H1 (cell line): ENCODE measurements around the gene OTUD5.

Experiments
- CBX5 ChIP-seq: fragments of 300-800, 300-1000 bp; sonication (generic); IDR thresholded peaks from 2 replicates; pipeline ENCODE4 v1.7.1; 2016; ENCODE audit warnings: antibody characterized with exemption, low read length, low read depth
- CHD2 ChIP-seq: IDR thresholded peaks from 2 replicates; pipeline ENCODE4 v1.6.1; 2012; ENCODE audit warnings: low read length, improper control_type of control experiment
- CTBP2 ChIP-seq: IDR thresholded peaks from 2 replicates; pipeline ENCODE4 v1.7.0; 2011; ENCODE audit warnings: borderline replicate concordance, mild to moderate bottlenecking, moderate library complexity, mixed read lengths, low read length; ENCODE audit not compliant: insufficient read depth, insufficient read length
- SAP30 ChIP-seq: fragments of 300-600 bp; sonication (generic); IDR thresholded peaks from 2 replicates; pipeline ENCODE4 v1.7.1; 2012; ENCODE audit warnings: low read length, moderate library complexity, mild to moderate bottlenecking, inconsistent platforms; ENCODE audit not compliant: insufficient read depth, insufficient replicate concordance
- TF ChIP-seq, protein P1 (sequence below), 3 experiments: IDR thresholded peaks; 1 replicate in 2 of 3; 2 replicates in 1 of 3; pipeline versions ENCODE4 v1.5.1 to v1.6.1; 2011; ENCODE audit warnings: low read length in 3 of 3, mild to moderate bottlenecking in 3 of 3, inconsistent platforms in 2 of 3, low read depth in 1 of 3, moderate library complexity in 1 of 3; ENCODE audit not compliant: insufficient read depth in 1 of 3; ENCODE audit errors: control extremely low read depth in 1 of 3
- TF ChIP-seq, protein P2 (sequence below): IDR thresholded peaks from 2 replicates; pipeline ENCODE4 v1.6.1; 2012; ENCODE audit warnings: inconsistent platforms
- TF ChIP-seq, protein P3 (sequence below): fragments of 300-600 bp; sonication (generic); IDR thresholded peaks from 2 replicates; pipeline ENCODE4 v1.7.1; 2012; ENCODE audit warnings: low read length, moderate library complexity, mild to moderate bottlenecking, inconsistent platforms; ENCODE audit not compliant: insufficient replicate concordance

DNA sequence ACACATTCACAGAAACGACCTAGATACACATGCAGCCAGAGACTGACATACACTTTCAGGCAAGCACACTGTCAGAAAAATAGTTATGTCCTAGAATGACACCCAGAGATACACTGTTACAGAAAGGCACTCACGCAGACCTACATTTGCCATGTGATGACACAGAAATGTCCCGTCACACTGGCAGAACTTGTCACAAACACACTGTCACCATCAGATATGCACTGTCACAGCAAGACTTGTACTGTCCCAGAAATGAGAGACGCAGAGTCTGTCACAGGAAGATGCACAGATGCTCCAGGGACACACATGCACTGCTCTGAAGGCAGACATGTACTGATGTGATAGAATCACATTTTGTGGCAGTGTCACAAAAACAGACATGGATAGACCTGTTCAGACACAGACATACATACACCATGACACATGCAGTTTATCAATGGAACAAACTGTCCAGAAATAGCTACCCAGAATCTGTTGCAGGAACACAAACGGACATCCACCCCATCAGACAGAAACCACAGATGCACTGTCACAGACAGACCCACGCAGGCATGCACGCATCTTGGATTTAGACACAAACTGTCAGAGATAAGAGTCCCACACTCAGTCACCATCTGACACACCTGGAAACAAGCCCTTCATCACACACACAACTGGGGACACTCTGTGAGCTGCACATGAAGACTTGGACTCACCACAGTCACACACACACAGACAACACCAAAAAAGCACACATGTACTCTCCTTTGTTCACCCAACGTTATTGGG, 37.3 kb downstream of the OTUD5 start:
- TF ChIP-seq CBX5 (no peak), CTBP2 (no peak), SAP30 (no peak), CHD2 (no peak)
- TF ChIP-seq, protein P1, sequence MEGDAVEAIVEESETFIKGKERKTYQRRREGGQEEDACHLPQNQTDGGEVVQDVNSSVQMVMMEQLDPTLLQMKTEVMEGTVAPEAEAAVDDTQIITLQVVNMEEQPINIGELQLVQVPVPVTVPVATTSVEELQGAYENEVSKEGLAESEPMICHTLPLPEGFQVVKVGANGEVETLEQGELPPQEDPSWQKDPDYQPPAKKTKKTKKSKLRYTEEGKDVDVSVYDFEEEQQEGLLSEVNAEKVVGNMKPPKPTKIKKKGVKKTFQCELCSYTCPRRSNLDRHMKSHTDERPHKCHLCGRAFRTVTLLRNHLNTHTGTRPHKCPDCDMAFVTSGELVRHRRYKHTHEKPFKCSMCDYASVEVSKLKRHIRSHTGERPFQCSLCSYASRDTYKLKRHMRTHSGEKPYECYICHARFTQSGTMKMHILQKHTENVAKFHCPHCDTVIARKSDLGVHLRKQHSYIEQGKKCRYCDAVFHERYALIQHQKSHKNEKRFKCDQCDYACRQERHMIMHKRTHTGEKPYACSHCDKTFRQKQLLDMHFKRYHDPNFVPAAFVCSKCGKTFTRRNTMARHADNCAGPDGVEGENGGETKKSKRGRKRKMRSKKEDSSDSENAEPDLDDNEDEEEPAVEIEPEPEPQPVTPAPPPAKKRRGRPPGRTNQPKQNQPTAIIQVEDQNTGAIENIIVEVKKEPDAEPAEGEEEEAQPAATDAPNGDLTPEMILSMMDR (IDR thresholded peaks at IDR 0.05; ENCODE audit: control extremely low read depth in 1 of 3, insufficient read depth in 1 of 3, low read depth in 1 of 3, low read length in 3 of 3): no peak
- TF ChIP-seq, protein P2, sequence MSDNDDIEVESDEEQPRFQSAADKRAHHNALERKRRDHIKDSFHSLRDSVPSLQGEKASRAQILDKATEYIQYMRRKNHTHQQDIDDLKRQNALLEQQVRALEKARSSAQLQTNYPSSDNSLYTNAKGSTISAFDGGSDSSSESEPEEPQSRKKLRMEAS: no peak
- TF ChIP-seq, protein P3, sequence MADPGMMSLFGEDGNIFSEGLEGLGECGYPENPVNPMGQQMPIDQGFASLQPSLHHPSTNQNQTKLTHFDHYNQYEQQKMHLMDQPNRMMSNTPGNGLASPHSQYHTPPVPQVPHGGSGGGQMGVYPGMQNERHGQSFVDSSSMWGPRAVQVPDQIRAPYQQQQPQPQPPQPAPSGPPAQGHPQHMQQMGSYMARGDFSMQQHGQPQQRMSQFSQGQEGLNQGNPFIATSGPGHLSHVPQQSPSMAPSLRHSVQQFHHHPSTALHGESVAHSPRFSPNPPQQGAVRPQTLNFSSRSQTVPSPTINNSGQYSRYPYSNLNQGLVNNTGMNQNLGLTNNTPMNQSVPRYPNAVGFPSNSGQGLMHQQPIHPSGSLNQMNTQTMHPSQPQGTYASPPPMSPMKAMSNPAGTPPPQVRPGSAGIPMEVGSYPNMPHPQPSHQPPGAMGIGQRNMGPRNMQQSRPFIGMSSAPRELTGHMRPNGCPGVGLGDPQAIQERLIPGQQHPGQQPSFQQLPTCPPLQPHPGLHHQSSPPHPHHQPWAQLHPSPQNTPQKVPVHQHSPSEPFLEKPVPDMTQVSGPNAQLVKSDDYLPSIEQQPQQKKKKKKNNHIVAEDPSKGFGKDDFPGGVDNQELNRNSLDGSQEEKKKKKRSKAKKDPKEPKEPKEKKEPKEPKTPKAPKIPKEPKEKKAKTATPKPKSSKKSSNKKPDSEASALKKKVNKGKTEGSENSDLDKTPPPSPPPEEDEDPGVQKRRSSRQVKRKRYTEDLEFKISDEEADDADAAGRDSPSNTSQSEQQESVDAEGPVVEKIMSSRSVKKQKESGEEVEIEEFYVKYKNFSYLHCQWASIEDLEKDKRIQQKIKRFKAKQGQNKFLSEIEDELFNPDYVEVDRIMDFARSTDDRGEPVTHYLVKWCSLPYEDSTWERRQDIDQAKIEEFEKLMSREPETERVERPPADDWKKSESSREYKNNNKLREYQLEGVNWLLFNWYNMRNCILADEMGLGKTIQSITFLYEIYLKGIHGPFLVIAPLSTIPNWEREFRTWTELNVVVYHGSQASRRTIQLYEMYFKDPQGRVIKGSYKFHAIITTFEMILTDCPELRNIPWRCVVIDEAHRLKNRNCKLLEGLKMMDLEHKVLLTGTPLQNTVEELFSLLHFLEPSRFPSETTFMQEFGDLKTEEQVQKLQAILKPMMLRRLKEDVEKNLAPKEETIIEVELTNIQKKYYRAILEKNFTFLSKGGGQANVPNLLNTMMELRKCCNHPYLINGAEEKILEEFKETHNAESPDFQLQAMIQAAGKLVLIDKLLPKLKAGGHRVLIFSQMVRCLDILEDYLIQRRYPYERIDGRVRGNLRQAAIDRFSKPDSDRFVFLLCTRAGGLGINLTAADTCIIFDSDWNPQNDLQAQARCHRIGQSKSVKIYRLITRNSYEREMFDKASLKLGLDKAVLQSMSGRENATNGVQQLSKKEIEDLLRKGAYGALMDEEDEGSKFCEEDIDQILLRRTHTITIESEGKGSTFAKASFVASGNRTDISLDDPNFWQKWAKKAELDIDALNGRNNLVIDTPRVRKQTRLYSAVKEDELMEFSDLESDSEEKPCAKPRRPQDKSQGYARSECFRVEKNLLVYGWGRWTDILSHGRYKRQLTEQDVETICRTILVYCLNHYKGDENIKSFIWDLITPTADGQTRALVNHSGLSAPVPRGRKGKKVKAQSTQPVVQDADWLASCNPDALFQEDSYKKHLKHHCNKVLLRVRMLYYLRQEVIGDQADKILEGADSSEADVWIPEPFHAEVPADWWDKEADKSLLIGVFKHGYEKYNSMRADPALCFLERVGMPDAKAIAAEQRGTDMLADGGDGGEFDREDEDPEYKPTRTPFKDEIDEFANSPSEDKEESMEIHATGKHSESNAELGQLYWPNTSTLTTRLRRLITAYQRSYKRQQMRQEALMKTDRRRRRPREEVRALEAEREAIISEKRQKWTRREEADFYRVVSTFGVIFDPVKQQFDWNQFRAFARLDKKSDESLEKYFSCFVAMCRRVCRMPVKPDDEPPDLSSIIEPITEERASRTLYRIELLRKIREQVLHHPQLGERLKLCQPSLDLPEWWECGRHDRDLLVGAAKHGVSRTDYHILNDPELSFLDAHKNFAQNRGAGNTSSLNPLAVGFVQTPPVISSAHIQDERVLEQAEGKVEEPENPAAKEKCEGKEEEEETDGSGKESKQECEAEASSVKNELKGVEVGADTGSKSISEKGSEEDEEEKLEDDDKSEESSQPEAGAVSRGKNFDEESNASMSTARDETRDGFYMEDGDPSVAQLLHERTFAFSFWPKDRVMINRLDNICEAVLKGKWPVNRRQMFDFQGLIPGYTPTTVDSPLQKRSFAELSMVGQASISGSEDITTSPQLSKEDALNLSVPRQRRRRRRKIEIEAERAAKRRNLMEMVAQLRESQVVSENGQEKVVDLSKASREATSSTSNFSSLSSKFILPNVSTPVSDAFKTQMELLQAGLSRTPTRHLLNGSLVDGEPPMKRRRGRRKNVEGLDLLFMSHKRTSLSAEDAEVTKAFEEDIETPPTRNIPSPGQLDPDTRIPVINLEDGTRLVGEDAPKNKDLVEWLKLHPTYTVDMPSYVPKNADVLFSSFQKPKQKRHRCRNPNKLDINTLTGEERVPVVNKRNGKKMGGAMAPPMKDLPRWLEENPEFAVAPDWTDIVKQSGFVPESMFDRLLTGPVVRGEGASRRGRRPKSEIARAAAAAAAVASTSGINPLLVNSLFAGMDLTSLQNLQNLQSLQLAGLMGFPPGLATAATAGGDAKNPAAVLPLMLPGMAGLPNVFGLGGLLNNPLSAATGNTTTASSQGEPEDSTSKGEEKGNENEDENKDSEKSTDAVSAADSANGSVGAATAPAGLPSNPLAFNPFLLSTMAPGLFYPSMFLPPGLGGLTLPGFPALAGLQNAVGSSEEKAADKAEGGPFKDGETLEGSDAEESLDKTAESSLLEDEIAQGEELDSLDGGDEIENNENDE: no peak
